ENCODE data around the gene DIS3L2.

DIS3L2 gene

GRCh38 chr2:232053777-232054176 lies 92.3 kb downstream of the DIS3L2 start:
- DNase-seq, result no peak
- TF ChIP-seq GATA1 (IDR thresholded peaks at IDR 0.05; ENCODE audit: low read depth, low read length) (no peak), POLR2A (IDR thresholded peaks at IDR 0.05; ENCODE audit: low read length) (no peak)

- no peak for DNase-seq
- no peak for TF ChIP-seq GATA1 (IDR thresholded peaks at IDR 0.05; ENCODE audit: low read depth, low read length)
- no peak for TF ChIP-seq POLR2A (IDR thresholded peaks at IDR 0.05; ENCODE audit: low read length)
Measured at GRCh38 chr2:232058063-232058877, 96.8 kb downstream of the DIS3L2 start.

- no peak for DNase-seq
- TF ChIP-seq POLR2A (IDR thresholded peaks at IDR 0.05; ENCODE audit: low read length) (no peak), GATA1 (IDR thresholded peaks at IDR 0.05; ENCODE audit: low read depth, low read length) (no peak)
Measured at GRCh38 chr2:232058931-232059330, 97.4 kb downstream of the DIS3L2 start.

- TF ChIP-seq POLR2A (IDR thresholded peaks at IDR 0.05; ENCODE audit: low read length), result no peak
- no peak for DNase-seq
Measured at GRCh38 chr2:232061265-232061664, 99.8 kb downstream of the DIS3L2 start.

- DNase-seq, result no peak
- TF ChIP-seq GATA1 (IDR thresholded peaks at IDR 0.05; ENCODE audit: low read depth, low read length), result no peak
Measured at GRCh38 chr2:232073026-232073425, 111.5 kb downstream of the DIS3L2 start.

GRCh38 chr2:232073699-232074098 lies 112.2 kb downstream of the DIS3L2 start:
- no peak for TF ChIP-seq GATA1 (IDR thresholded peaks at IDR 0.05; ENCODE audit: low read depth, low read length)
- TF ChIP-seq POLR2A (IDR thresholded peaks at IDR 0.05; ENCODE audit: low read length), result no peak
- no peak for DNase-seq

- peak in 1 of 2 experiments; percentile 6 for DNase-seq
- TF ChIP-seq GATA1 (IDR thresholded peaks at IDR 0.05; ENCODE audit: low read depth, low read length) (no peak), POLR2A (IDR thresholded peaks at IDR 0.05; ENCODE audit: low read length) (no peak)
Measured at GRCh38 chr2:232075080-232075479, 113.6 kb downstream of the DIS3L2 start.

- no peak for DNase-seq
Measured at GRCh38 chr2:232075859-232076258, 114.3 kb downstream of the DIS3L2 start.

GRCh38 chr2:232076272-232076671 lies 114.8 kb downstream of the DIS3L2 start:
- TF ChIP-seq GATA1 (IDR thresholded peaks at IDR 0.05; ENCODE audit: low read depth, low read length) (no peak), POLR2A (IDR thresholded peaks at IDR 0.05; ENCODE audit: low read length) (no peak)
- no peak for DNase-seq

More at GRCh38 chr2:232075859-232076258, 114.3 kb downstream of the DIS3L2 start:
- TF ChIP-seq POLR2A (IDR thresholded peaks at IDR 0.05; ENCODE audit: low read length) (no peak), GATA1 (IDR thresholded peaks at IDR 0.05; ENCODE audit: low read depth, low read length) (no peak)

GRCh38 chr2:232076736-232077135 lies 115.2 kb downstream of the DIS3L2 start:
- no peak for DNase-seq
- TF ChIP-seq POLR2A (IDR thresholded peaks at IDR 0.05; ENCODE audit: low read length) (no peak), GATA1 (IDR thresholded peaks at IDR 0.05; ENCODE audit: low read depth, low read length) (no peak)

GRCh38 chr2:232085164-232085563 lies 123.7 kb downstream of the DIS3L2 start:
- DNase-seq, result no peak
- no peak for TF ChIP-seq GATA1 (IDR thresholded peaks at IDR 0.05; ENCODE audit: low read depth, low read length)
- no peak for TF ChIP-seq POLR2A (IDR thresholded peaks at IDR 0.05; ENCODE audit: low read length)

- no peak for DNase-seq
- TF ChIP-seq GATA1 (IDR thresholded peaks at IDR 0.05; ENCODE audit: low read depth, low read length) (no peak), POLR2A (IDR thresholded peaks at IDR 0.05; ENCODE audit: low read length) (no peak)
Measured at GRCh38 chr2:232085826-232086425, 124.4 kb downstream of the DIS3L2 start.

GRCh38 chr2:232088771-232089170 lies 127.3 kb downstream of the DIS3L2 start:
- no peak for TF ChIP-seq POLR2A (IDR thresholded peaks at IDR 0.05; ENCODE audit: low read length)
- TF ChIP-seq GATA1 (IDR thresholded peaks at IDR 0.05; ENCODE audit: low read depth, low read length), result no peak
- peak in 1 of 2 experiments; percentile 8 for DNase-seq

- DNase-seq, result no peak
- TF ChIP-seq GATA1 (IDR thresholded peaks at IDR 0.05; ENCODE audit: low read depth, low read length), result no peak
- no peak for TF ChIP-seq POLR2A (IDR thresholded peaks at IDR 0.05; ENCODE audit: low read length)
Measured at GRCh38 chr2:232094201-232094600, 132.7 kb downstream of the DIS3L2 start.

GRCh38 chr2:232094883-232095282 lies 133.4 kb downstream of the DIS3L2 start:
- DNase-seq, result no peak
- no peak for TF ChIP-seq POLR2A (IDR thresholded peaks at IDR 0.05; ENCODE audit: low read length)
- no peak for TF ChIP-seq GATA1 (IDR thresholded peaks at IDR 0.05; ENCODE audit: low read depth, low read length)

Data from erythroblast (primary cell).